GM12864 (cell line): ENCODE measurements around the gene MMP28.

Source experiments
- DNase-seq: peaks from one replicate; pipeline ENCODE4 v3.0.0-alpha.2; 2011; ENCODE audit warnings: low read depth
- H3K4me3 ChIP-seq: 2 replicates; pipeline ENCODE4 v1.5.1; 2011; ENCODE audit warnings: mild to moderate bottlenecking, low read depth, low read length, control low read depth
- CTCF ChIP-seq: IDR thresholded peaks from 2 replicates; pipeline ENCODE4 v1.5.1; 2011; ENCODE audit warnings: low read depth, mild to moderate bottlenecking, moderate library complexity, low read length, control low read depth, inconsistent platforms; ENCODE audit errors: missing control alignments

Gene MMP28

DNA sequence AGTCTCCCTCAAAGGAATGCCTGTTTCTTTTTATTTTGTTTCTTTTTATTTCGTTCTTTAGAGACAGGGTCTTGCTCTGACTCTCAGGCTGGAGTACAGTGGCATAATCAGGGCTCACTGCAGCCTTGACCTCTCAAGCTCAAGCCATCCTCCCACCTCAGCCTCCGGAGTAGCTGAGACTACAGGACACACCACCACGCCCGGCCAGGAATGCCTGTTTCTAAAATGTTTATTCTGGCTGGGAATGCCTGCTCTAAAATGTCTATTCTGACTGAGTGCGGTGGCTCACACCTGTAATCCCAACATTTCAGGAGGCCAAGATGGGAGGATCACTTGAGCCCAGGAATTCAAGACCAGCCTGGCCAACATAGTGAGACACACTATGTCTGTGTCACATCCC, 2.5 kb upstream of the MMP28 start:
- DNase-seq = no peak
- no peak for TF ChIP-seq CTCF
- no peak overlapping the region for H3K4me3 ChIP-seq

DNA sequence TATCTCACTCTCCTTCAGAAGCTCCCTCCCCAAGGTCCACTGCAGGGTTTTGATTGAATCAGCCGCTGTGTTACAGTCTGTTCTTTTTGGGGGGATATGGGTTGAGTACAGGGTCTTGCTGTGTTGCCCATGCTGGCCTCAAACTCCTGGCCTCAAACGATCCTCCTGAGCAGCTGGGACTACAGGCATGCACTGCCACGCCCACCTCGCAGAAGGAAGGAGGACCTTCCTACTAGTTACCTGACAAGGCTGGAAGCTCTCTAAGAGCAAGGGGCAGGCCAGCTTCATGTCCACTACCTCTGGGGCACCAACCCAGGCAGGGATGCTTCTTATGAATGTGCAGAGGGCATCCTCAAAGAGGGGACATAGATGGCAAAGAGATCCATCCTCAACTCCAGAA, 1.9 kb upstream of the MMP28 start:
- no peak for TF ChIP-seq CTCF
- H3K4me3 ChIP-seq = no peak overlapping the region
- DNase-seq = no peak

- DNase-seq = no peak
- no peak overlapping the region for H3K4me3 ChIP-seq
- TF ChIP-seq CTCF = no peak
Measured at GRCh38 chr17:35796942-35797341, 1.5 kb upstream of the MMP28 start.

DNA sequence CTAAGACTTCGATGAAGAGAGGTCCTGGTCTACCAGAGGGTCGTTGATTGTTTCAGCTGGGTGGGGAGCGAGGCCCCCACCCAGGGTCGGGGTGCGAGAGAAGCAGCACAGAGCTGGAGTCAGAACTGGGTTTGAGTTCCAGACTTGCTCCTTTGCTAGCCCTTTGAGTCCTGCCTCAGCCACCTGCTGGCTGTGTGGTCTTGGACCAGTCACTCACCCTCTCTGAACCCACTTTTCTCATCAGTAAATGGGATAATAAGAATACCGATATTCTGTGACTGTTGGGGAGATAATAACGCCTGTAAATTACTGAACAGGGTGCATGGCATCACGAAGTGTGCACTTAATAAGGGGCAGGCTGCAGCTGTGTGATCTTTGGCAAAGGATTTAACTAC, 427 bp upstream of the MMP28 start:
- H3K4me3 ChIP-seq = peak overlapping the region; percentile 37
- TF ChIP-seq CTCF = no peak
- no peak for DNase-seq

DNA sequence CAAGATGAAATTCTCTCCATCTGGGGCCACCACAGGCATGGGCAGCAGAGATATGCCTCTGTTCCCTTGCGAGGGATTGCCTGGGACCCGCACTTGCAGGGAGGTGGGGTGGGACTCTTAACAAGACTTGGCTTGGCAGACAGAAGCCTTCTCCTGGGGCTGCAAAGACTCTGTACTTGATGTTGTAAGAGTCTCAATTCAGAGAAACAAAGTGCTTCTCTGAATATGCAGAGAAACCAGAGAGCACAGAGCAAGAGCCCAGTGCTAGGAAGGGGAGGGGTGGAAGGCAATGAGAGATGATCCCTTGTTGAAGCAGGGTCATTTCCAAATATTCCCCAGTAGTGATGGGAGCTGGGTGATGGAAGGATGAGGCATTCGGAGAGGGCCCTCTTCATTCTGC, 2.2 kb downstream of the MMP28 start:
- TF ChIP-seq CTCF = no peak
- H3K4me3 ChIP-seq = no peak overlapping the region
- DNase-seq = no peak

DNA sequence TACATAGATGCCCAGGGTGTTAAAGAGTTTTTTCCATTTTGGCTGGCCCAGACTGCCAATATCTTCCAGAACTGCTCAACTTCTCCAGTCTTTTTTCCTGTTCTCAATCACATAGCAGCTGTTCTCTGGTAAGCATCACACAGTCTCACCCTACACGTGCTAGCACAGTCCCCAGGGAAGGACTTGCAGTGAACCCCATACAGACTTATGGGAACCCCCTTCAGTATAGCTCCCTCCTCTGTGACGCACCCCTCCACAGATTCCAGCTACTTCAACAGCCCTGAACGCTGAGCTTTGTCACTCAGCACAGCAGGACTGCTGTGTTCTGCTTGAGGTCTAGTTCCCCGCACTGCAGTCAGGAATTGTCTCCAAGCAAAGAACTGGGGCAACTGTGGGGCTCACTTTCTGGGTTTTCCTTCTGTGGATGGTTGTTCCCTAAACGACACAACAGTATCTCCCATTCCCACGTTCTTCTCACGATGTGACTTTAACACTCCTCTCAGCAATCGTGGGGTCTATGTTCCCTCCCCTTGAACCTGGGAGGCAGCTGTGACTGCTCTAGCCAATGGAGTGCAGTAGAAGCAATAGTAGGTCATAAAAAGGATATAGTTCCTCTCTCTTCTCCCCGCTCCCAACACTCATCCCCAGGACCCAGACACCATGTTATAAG, 3.6 kb downstream of the MMP28 start:
- no peak for TF ChIP-seq CTCF
- no peak overlapping the region for H3K4me3 ChIP-seq
- DNase-seq = no peak

GRCh38 chr17:35790841-35791240, 4.6 kb downstream of the MMP28 start:
- no peak overlapping the region for H3K4me3 ChIP-seq
- no peak for DNase-seq
- TF ChIP-seq CTCF = no peak
